GM12873 (cell line): Measurements from ENCODE around the gene TMEM131.

ENCODE experiments used
- CTCF ChIP-seq: IDR thresholded peaks from 2 replicates; pipeline ENCODE4 v1.5.1; 2012; ENCODE audit warnings: low read depth, mild to moderate bottlenecking, moderate library complexity, low read length, control low read depth; ENCODE audit not compliant: insufficient read depth; ENCODE audit errors: missing control alignments

Gene TMEM131

DNA sequence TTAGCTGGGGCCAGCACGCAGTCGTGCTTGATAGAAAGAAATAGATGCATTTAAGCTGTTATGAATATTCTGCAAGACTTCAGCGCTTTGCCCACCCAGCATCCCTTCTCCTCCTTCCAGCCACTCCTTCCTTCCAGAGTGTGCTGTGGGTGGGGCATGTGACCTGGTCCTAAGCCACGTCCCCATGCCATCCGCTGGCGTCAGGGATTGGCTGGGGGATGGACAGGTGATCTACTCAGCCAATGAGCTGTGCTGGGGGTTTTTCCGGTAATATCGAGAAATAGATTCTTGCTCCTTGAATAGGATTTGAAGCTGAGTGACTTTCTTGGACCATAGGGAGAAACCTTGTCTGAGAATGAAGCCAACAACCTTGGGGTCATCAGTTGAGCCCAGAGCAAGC is 287.1 kb downstream of the TMEM131 start:
- TF ChIP-seq CTCF: no peak

GRCh38 chr2:97708048-97708380 is 287.7 kb downstream of the TMEM131 start:
- no peak for TF ChIP-seq CTCF

DNA sequence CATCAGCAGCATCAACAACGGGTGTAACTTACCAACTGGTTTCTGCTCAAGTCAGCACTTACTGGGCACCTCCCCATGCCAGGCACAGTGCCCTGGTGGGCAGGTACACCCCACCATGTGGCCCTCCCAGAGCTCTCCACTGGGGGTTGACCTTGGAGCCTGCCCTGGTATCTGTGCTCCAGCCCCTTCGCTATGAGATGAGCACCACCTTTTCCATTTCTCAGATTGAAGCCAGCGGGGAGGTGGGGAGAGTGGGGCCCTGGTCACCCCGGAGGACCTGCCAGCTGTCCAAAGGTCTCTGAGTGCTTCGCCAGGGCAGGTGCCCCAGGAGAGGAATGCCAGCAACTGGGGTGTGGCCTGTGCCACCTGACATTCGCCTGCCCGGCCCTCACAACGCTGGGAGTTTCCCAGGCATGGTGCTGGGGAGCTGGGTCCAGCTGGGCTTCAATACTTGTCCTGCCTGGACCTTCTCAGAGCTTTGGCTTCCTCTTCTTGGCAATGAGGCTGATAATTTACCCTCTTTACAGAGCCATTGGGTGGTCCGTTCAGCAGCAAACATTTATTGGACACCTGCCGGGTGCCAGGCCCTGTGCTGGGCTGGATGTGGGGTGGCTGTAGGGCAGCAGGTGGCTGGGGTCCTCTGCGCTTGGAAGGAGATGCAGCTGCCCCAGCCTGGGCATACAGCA is 288.2 kb downstream of the TMEM131 start:
- no peak for TF ChIP-seq CTCF

- no peak for TF ChIP-seq CTCF
Measured at GRCh38 chr2:97706708-97707345, 288.9 kb downstream of the TMEM131 start.
